K562 (cell line): ENCODE data around the gene KRTAP2-2. TPM values are rescaled to one million over a fixed set of nuclear protein-coding genes. Genes with fewer than 3 reads are reported as not detected.

Experiments
- BCOR ChIP-seq: fragments of 450-650 bp; IDR thresholded peaks from 2 replicates; pipeline ENCODE4 v1.6.1; 2016
- BRD4 ChIP-seq: fragments of 200-600 bp; sonication (generic); IDR thresholded peaks from 2 replicates; pipeline ENCODE4 v1.6.1; 2017; ENCODE audit warnings: inconsistent platforms
- CBFA2T2 ChIP-seq: fragments of 450-650 bp; conservative IDR thresholded peaks from 2 replicates; pipeline ENCODE4 v1.6.1; 2017; ENCODE audit warnings: mild to moderate bottlenecking
- EP300 ChIP-seq: IDR thresholded peaks from 2 replicates; pipeline ENCODE4 v1.6.1; 2012; ENCODE audit warnings: low read length, improper control_type of control experiment
- HDAC2 ChIP-seq: fragments of 450-650 bp; IDR thresholded peaks from 2 replicates; pipeline ENCODE4 v1.6.1; 2016; ENCODE audit warnings: mild to moderate bottlenecking
- MAFG ChIP-seq: fragments of 450-650 bp; conservative IDR thresholded peaks from 2 replicates; pipeline ENCODE4 v1.6.1; 2016; ENCODE audit warnings: missing genetic modification characterization, missing compliant biosample characterization
- POLR2AphosphoS2 ChIP-seq: IDR thresholded peaks from 2 replicates; pipeline ENCODE4 v1.6.1; 2012; ENCODE audit warnings: low read length, improper control_type of control experiment
- RAD51 ChIP-seq: fragments of 450-650 bp; IDR thresholded peaks from 2 replicates; pipeline ENCODE4 v1.7.1; 2016; ENCODE audit warnings: low read depth, mild to moderate bottlenecking, borderline replicate concordance
- RERE ChIP-seq: sonication (generic); formaldehyde crosslinking; IDR thresholded peaks from 2 replicates; pipeline ENCODE4 v1.8.0; 2023; ENCODE audit warnings: missing genetic modification reagents, mild to moderate bottlenecking, borderline replicate concordance
- SMARCA4 ChIP-seq: fragments of 450-650 bp; IDR thresholded peaks from 2 replicates; pipeline ENCODE4 v1.6.1; 2016
- SMARCE1 ChIP-seq: fragments of 450-650 bp; IDR thresholded peaks from 2 replicates; pipeline ENCODE4 v1.7.1; 2016; ENCODE audit warnings: mild to moderate bottlenecking
- SRSF1 ChIP-seq: fragments of 200-400 bp; formaldehyde crosslinking; IDR thresholded peaks from 2 replicates; pipeline ENCODE4 v1.6.1; 2017; ENCODE audit warnings: mild to moderate bottlenecking, low read depth, low read length, moderate library complexity
- STAG1 ChIP-seq: sonication (generic); formaldehyde crosslinking; IDR thresholded peaks from 2 replicates; pipeline ENCODE4 v1.5.0; 2020; ENCODE audit warnings: missing genetic modification reagents, borderline replicate concordance
- TBP ChIP-seq: optimal IDR thresholded peaks from 2 replicates; pipeline ENCODE3; 2011; ENCODE audit warnings: low read depth, low read length, improper control_type of control experiment
- XRCC4 ChIP-seq: IDR thresholded peaks from one replicate; pipeline ENCODE4 v1.6.1; 2011; ENCODE audit not compliant: insufficient read depth, insufficient read length; ENCODE audit errors: extremely low read depth
- ZBTB11 ChIP-seq, 3 experiments: fragments of 200-800 bp in 1 of 3; fragments of 250-450 bp in 1 of 3; fragments of 450-650 bp in 1 of 3; sonication (Bioruptor Pico) in 1 of 3; sonication (Bioruptor generic) in 1 of 3; formaldehyde crosslinking in 1 of 3; IDR thresholded peaks; 2 replicates each; pipeline versions ENCODE4 v1.6.1 to v1.8.0; 2016 to 2022; ENCODE audit warnings: mild to moderate bottlenecking in 2 of 3, missing genetic modification characterization in 2 of 3, missing compliant biosample characterization in 1 of 3, moderate library complexity in 1 of 3
- ZKSCAN3 ChIP-seq: fragments of 250-450 bp; sonication (Bioruptor Pico); IDR thresholded peaks from 2 replicates; pipeline ENCODE4 v1.4.0; 2020
- ZKSCAN8 ChIP-seq: fragments of 200-800 bp; sonication (Bioruptor generic); IDR thresholded peaks from 2 replicates; pipeline ENCODE4 v1.6.1; 2016; ENCODE audit warnings: missing genetic modification characterization, missing compliant biosample characterization
- polyA plus RNA-seq, 8 experiments: library from polyadenylated mRNA; depleted of rRNA in 4 of 8; stranded (reverse) in 5 of 8; unstranded in 3 of 8; fragments of >200 nt; fragmentation: Nextera tagmentation in 2 of 8; fragmentation: Illumina TruSeq in 1 of 8; extraction: Ambion mirVana in 2 of 8; extraction: Trizol in 1 of 8; gene quantifications; 2 replicates each; pipeline versions ENCODE4 v1.2.1 to v1.2.3, GENCODE V29; 2011 to 2014; ENCODE audit warnings: inconsistent platforms in 1 of 8, missing spikeins in 1 of 8
- total RNA-seq, 7 experiments: library from RNA; depleted of rRNA in 6 of 7; stranded (reverse); fragments of >200 nt in 6 of 7; fragmentation: Illumina TruSeq in 2 of 7; extraction: Trizol in 2 of 7; gene quantifications; 2 replicates each; pipeline versions ENCODE4 v1.2.1 to v1.2.3, GENCODE V29; 2011 to 2021; ENCODE audit warnings: low replicate concordance in 1 of 7
- TF ChIP-seq, protein P1 (sequence below): fragments of 200-800 bp; sonication (Bioruptor generic); IDR thresholded peaks from 2 replicates; pipeline ENCODE4 v1.6.1; 2017; ENCODE audit warnings: missing genetic modification characterization, missing compliant biosample characterization

The KRTAP2-2 gene
- total and polyA plus RNA-seq, 9 of the 15 experiments (the other 6 are each of a cell fraction or from before 2014, with no cell fraction given) = not detected

DNA sequence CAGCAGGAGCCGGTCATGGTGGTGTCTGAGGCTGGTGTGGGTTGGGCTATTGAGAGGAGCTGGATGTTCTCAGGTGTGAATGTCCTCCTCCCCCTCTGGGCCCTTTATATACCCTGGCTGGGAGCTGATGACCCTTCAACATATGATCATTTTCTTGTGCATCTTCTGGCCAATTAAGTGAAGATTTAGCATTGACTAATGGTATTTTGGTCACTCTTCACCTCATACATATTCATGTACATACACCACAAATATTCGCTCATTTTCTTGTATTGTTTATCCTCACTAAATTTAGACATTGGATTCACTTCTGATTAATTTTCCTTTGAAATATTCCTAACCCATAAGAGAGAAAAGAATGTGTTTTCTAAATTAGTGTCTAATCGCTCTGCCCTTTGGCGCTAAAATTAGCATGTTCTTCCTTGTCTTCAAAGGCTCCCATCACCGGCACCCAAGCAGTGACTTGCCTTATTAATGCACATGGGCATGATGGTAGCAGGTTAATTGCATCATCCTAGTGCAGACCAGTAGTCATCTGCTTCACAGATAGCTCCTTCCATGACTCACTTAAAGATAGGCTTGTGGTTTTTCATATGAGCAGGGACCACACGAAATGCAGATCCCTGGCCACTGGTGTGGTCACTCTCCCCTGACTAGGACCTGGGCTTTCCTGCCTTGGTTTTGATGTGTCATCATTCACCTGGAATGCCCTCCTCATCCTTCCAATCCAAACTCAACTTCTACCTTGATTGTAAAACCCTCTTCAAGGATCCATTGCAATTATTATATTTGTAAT lies 11.0 kb upstream of the KRTAP2-2 start, which contains the start of gene KRTAP2-4 (continued):
- TF ChIP-seq ZBTB11 (CRISPR knock-in tag; IDR thresholded peaks at IDR 0.05) = peak in 1 of 3 experiments; percentile 44; a peak in 1 of 6 replicates
- no peak for TF ChIP-seq BRD4
- no peak for TF ChIP-seq CBFA2T2
- TF ChIP-seq HDAC2 = 0 out of 2 replicates have a peak, but pooled peaks have one; percentile 30
- TF ChIP-seq SMARCE1 = peak; percentile 86; the same call in 1 of the 2 replicates
- TF ChIP-seq SRSF1 = no peak
- TF ChIP-seq ZKSCAN8 (CRISPR knock-in tag) = peak; percentile 49; the same call in 1 of the 2 replicates
- TF ChIP-seq SMARCA4 = peak; percentile 79; the same call in 1 of the 2 replicates
- TF ChIP-seq RAD51 = no peak
- TF ChIP-seq TBP = no peak
- TF ChIP-seq BCOR = no peak
- no peak for TF ChIP-seq XRCC4
- no peak for TF ChIP-seq ZKSCAN3
- TF ChIP-seq RERE (CRISPR knock-in tag) = no peak
- peak; percentile 75 for TF ChIP-seq MAFG (tag)
- TF ChIP-seq, protein P1, sequence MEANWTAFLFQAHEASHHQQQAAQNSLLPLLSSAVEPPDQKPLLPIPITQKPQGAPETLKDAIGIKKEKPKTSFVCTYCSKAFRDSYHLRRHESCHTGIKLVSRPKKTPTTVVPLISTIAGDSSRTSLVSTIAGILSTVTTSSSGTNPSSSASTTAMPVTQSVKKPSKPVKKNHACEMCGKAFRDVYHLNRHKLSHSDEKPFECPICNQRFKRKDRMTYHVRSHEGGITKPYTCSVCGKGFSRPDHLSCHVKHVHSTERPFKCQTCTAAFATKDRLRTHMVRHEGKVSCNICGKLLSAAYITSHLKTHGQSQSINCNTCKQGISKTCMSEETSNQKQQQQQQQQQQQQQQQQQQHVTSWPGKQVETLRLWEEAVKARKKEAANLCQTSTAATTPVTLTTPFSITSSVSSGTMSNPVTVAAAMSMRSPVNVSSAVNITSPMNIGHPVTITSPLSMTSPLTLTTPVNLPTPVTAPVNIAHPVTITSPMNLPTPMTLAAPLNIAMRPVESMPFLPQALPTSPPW = peak; percentile 41
- peak; percentile 56 for TF ChIP-seq EP300
- TF ChIP-seq POLR2AphosphoS2 = no peak
- no peak for TF ChIP-seq STAG1 (CRISPR knock-in tag)
